ENCODE data around the gene CTIF.

Gene CTIF

DNA sequence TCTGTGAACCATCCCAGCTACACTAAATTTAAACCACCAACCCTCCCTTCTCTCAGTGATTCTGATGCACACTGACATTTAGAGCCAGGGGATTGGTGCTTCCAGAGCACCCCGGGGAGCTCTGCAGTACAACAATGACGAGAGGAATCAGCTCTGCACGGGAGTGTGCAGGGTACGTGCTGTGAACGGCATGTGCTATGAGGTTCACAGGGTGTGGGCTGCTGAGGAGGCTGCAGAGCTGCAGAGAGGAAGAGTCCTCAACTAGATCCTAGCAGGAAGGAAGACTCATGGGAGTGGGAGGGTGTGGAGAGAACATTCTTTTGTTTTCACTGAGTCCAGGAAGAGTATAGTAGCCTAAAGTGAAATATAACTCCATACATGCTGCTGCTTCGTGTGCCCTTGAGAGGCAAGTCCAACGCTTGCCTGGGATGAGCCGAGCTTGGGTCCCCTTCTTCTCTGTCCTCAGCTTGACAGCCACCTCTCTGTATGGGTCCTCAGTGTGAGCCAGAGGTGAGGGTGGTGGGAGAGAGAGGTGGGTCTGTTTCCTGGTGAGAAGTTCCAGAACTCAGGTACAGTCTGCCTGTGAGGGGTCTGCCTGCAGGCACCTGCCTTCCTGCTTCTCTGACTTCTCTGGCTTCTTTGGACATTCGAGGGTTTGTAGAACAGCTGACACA lies 118.8 kb downstream of the CTIF start:
- TF ChIP-seq, protein P1, sequence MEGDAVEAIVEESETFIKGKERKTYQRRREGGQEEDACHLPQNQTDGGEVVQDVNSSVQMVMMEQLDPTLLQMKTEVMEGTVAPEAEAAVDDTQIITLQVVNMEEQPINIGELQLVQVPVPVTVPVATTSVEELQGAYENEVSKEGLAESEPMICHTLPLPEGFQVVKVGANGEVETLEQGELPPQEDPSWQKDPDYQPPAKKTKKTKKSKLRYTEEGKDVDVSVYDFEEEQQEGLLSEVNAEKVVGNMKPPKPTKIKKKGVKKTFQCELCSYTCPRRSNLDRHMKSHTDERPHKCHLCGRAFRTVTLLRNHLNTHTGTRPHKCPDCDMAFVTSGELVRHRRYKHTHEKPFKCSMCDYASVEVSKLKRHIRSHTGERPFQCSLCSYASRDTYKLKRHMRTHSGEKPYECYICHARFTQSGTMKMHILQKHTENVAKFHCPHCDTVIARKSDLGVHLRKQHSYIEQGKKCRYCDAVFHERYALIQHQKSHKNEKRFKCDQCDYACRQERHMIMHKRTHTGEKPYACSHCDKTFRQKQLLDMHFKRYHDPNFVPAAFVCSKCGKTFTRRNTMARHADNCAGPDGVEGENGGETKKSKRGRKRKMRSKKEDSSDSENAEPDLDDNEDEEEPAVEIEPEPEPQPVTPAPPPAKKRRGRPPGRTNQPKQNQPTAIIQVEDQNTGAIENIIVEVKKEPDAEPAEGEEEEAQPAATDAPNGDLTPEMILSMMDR (IDR thresholded peaks at IDR 0.05): no peak
- no peak for TF ChIP-seq ZFX (IDR thresholded peaks at IDR 0.05; ENCODE audit: borderline replicate concordance)
- H3K27ac ChIP-seq: no peak overlapping the region

DNA sequence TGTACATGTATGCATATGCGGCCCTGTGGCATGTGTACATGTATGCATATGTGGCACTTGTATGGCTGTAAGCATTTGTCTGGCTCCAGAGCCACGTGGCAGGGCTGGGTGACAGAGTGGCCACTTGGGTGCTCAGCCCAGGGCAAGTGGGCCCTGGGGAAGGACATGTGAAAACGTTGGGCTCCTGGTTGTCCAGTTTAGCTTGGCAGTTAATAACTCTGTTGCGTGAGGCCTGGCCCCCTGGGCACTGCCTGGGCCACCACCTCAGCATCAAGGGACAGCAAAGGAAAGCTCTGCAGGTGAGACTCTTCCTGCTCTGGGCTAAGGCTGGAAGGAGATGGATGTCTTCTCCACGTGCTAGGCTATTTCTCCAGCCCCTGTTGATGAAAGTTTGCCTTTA lies 119.9 kb downstream of the CTIF start:
- TF ChIP-seq, protein P1 (IDR thresholded peaks at IDR 0.05): no peak
- no peak for TF ChIP-seq ZFX (IDR thresholded peaks at IDR 0.05; ENCODE audit: borderline replicate concordance)
- H3K27ac ChIP-seq: no peak overlapping the region

DNA sequence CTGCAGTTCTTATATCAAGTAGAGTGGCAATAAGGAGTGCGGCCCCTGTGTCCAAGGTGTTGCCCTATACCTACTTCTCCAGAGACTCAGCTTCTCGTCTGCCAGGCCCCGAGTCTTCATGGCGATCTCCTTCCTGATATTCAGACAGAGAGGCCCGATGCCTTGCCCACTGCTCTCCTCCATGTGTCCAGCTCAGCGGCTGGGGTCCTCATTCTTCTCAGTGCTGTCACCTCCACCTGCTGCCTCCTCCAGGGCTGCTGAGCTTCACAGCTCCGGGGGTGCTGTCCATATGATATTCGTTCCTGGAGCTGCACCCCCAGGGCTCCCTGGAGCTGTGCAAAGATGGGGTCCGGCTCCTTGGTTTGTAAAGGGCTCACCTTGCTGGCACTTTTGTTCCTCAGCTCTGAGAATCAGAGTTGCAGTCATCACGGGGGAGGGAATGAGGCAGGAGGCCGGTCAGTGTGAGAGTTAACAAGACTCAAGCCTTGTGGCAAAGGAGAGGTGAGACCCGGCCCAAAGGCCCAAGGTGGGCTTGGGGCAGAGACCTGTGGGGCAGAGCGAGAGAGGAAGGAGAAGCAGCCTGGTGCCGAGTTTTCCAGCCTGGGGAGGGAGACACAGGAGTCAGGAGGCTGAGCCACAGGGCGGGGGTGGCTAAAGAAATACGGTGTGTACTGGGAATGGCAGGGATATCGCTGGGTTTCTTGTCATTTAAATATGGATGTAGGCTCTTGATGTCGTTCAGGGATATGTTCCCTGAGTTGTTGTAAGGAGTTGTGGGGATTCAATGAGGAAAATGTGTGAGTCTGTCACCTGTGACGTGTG lies 120.6 kb downstream of the CTIF start:
- TF ChIP-seq, protein P1 (IDR thresholded peaks at IDR 0.05): no peak
- no peak for TF ChIP-seq ZFX (IDR thresholded peaks at IDR 0.05; ENCODE audit: borderline replicate concordance)
- no peak overlapping the region for H3K27ac ChIP-seq

DNA sequence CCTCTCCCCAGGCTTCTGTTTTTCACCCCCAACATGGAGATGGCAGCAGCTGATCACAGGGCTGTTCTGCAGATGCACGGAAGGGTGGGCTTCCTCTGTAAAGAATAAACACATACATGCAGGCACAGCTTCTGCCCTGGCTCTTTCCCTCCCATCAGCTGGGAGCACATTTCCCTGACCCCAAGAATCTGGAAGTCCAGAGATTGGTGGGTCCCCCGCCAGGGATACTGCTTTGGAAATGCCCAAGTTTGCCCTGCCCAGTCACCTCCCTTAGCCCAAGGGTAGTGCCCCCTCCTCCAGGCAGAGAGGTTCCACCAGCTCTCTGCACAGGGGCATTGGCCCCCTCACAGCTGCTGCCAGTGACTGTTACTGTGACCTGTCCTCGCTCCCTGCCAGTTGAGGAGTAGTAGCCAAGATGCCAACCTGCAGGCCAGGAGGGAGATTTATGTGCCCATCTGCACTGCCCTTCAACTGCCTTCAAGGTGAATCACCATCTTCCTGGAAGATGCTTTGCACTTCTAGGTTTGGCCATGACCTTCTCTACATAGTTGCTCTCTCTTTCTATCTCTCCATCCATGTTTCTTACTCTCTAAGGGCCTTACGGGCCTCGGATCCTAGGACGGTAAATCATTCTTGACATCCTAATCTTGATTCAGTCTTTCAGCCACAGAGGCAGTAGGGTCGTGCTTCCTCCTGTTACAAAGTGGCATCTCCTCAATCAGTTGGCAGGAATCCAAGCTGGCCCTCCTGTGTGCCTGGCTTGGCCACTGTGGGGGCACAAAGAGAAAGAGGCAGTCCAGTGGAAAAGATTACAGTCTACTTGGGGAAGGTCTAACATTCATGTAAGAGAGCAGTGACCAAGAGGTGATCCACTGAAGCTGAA lies 121.8 kb downstream of the CTIF start:
- TF ChIP-seq, protein P1 (IDR thresholded peaks at IDR 0.05): no peak
- TF ChIP-seq ZFX (IDR thresholded peaks at IDR 0.05; ENCODE audit: borderline replicate concordance): no peak
- no peak overlapping the region for H3K27ac ChIP-seq

DNA sequence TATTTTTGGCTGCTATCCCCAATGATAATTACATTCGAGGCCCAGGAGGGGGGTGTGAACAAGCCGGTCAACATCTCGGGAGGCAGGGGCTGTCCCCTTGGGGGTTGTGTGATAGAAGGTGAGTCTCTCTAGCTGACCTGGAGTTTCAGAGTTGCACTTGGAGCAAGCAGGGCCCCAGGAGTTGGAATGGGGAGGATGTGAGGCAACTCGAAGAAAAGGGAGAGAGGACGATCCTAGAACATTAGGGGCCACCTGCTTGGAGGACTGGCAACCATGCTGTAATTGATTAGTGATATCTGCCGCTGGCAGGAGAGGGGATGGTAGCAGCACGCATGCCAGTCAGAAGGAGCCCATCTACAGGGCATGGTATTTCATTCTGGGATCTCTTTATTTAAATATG lies 122.6 kb downstream of the CTIF start:
- H3K27ac ChIP-seq: no peak overlapping the region
- TF ChIP-seq, protein P1 (IDR thresholded peaks at IDR 0.05): no peak
- no peak for TF ChIP-seq ZFX (IDR thresholded peaks at IDR 0.05; ENCODE audit: borderline replicate concordance)

DNA sequence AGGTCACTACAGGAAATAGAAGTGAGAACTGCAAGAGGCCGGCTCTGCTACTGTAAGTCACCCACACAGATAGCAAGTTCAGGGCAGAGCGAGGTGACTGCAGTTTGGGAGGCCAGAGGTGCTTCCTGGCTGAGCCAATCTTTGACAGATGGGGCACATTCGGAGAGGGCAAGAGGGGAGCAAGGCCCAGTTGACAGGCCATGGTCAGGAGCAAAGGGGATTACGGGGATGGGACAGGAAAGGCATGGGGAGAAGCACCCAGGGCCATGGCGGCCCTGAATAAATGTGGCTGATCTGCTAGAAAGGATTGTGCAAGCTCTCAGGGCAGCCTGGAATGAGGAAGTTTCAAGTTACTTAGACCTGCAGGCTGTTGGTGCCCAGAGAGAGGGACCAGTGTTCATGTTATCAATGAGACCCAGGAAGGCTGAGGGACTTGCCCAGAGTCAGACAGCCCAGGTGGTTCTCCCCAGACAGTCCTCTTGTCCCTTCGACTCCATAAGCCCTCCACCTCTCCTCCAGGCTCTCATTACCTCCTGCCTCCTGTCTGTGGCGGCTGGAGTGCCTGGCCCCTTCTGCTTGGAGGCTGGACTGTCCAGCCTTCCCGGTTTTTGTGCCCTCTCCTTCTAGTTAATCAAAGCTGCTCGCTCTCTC lies 123.3 kb downstream of the CTIF start:
- TF ChIP-seq ZFX (IDR thresholded peaks at IDR 0.05; ENCODE audit: borderline replicate concordance): no peak
- TF ChIP-seq, protein P1 (IDR thresholded peaks at IDR 0.05): no peak
- no peak overlapping the region for H3K27ac ChIP-seq

Measured in 22Rv1 (cell line).